Activated naive CD4-positive, alpha-beta T cell treated with anti-CD3 and anti-CD28 coated beads, Interleukin-2, amount 50 U/mL, for 24 hours (primary cell): ENCODE results near the gene RPS19.

Experiments used
- H3K27ac Mint-ChIP-seq: one replicate; pipeline ENCODE4 v1.8.0; 2021; ENCODE audit warnings: mild to moderate bottlenecking, mixed read lengths
- H3K27me3 Mint-ChIP-seq: one replicate; pipeline ENCODE4 v1.8.0; 2021; ENCODE audit warnings: mixed read lengths
- H3K36me3 Mint-ChIP-seq: one replicate; pipeline ENCODE4 v1.8.0; 2021; ENCODE audit warnings: mixed read lengths
- H3K4me1 Mint-ChIP-seq: one replicate; pipeline ENCODE4 v1.8.0; 2021; ENCODE audit warnings: mixed read lengths
- H3K4me3 Mint-ChIP-seq: one replicate; pipeline ENCODE4 v1.8.0; 2021; ENCODE audit warnings: mild to moderate bottlenecking, mixed read lengths
- H3K9me3 Mint-ChIP-seq: one replicate; pipeline ENCODE4 v1.8.0; 2021; ENCODE audit warnings: mixed read lengths

RPS19 gene

DNA sequence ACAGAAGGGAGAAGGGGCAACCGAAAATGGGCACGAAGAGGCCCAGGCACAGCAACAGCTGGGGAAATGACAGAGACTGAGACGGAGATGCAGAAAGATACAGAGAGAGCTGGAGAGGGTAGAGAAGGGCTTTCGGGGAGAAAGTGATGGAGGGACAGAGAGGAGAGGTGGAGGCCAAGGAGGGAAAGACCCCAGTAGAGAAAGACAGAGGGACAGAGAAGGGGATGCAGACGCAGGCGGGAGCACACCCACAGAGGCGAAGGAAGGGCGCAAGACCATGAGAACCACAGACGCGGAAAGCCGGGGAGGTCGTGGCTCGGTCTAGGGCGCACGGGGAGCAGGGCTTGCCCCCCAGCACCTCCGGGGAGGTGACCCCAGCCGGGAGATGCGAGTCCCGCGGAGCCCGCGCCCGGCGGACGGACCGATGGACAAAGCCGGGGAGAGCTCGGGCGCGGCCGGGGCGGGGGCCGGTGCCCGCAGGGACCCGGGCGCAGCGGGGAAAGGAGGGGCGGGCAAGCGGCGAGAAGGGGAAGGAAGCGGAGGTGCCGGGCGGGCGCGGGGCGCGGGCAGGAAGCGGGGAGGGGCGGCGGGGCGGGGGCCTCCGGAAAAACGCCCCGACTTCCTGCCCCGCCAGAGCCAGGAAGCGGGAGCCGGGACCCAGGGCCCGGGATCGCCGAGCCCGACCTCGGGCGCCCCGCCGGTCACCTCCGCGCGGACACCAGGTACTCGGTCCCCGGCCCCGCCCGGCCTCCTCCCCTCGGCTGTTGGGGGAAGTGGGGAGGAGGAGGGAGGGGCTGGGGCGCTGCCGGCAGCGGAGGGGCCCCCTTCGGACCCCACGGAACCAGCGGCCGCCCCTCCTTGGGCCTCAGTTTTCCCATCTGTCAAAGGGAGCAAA, 22.8 kb downstream of the RPS19 start, which contains the start of gene ARHGEF1:
TSS of gene ARHGEF1 (plus strand) at position 617 of the 895 bp plus-strand sequence. CDS start 4,899 bp downstream, outside the sequence.
- H3K4me3 Mint-ChIP-seq: peak within 1 kb of the TSS; percentile 95
- H3K36me3 Mint-ChIP-seq: peaks cover 6% of the 10 kb centered on the region
- H3K4me1 Mint-ChIP-seq: peaks cover 62% of the 10 kb centered on the region
- peak within 1 kb of the TSS; percentile 99 for H3K27ac Mint-ChIP-seq
- H3K27me3 Mint-ChIP-seq: no peaks in the 10 kb centered on the region
- no peaks in the 10 kb centered on the region for H3K9me3 Mint-ChIP-seq

DNA sequence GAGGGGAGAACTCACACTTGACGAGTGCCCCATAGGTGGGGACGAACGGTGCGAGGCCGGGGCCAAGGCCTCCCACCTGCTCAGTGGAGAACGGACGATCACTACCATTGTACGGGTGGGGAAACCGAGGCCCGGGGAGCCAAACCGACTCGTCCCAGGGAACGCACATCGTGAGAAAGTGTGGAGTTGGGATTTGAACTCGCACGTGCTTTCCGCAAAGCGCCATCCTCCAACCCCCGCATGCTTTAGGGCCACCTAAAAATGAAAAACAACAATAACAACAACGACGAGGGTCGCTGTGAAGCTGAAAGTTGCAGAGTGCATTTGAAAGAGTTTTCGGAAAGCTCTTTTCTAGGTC, 23.4 kb downstream of the RPS19 start:
- Mint-ChIP-seq H3K36me3 (peaks cover 10% of the 10 kb centered on the region), H3K9me3 (no peaks in the 10 kb centered on the region), H3K4me3 (peak overlapping the region; percentile 85), H3K4me1 (peaks cover 62% of the 10 kb centered on the region), H3K27ac (peak overlapping the region; percentile 99), H3K27me3 (no peaks in the 10 kb centered on the region)

DNA sequence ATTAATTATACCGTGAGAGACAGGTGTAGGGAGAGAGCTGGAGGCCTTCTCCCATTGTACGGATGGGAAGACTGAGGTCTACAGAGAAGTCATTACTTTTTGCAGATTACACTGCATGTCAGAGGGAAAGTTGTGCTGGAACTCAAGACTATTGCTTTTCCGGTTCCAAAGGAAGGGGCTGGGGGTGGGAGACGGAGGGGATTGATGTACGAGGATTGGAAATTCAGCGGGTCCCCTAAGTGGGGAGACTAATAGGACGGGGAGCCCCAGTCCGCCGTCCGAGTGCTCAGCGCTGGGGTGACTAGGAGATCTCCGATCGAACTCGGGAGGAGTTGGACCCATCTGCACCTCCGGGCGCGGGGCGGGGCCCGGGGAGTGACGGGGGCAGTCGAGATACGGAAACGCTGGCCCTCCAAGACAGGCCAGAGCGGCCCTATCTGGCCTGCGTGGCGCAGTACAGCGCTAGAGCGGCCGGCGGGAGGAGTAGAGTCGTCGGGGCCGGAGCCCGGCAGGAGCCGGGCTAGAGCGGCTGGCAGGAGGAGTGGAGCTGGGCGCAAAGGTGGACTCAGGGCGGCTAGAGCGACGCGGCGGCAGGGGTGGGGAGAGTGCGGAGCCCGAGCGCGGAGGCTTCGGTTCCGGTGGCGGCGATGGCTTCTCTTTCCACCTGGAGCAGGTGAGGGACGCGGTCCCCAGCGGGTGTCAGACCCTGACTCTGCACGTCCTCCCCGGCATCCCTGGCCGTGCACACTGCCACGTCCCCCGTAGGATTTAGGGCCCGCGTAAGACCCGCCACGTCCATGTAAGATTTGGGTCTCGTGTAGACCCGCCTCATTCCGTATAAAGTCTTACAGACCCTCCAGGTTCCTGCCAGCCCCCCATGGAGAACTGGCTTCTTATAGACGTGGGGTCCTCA, 24.0 kb downstream of the RPS19 start:
- Mint-ChIP-seq H3K36me3 (peaks cover 10% of the 10 kb centered on the region), H3K27me3 (no peaks in the 10 kb centered on the region), H3K9me3 (no peaks in the 10 kb centered on the region), H3K4me3 (peak overlapping the region; percentile 85), H3K4me1 (peaks cover 62% of the 10 kb centered on the region), H3K27ac (peak overlapping the region; percentile 99)

DNA sequence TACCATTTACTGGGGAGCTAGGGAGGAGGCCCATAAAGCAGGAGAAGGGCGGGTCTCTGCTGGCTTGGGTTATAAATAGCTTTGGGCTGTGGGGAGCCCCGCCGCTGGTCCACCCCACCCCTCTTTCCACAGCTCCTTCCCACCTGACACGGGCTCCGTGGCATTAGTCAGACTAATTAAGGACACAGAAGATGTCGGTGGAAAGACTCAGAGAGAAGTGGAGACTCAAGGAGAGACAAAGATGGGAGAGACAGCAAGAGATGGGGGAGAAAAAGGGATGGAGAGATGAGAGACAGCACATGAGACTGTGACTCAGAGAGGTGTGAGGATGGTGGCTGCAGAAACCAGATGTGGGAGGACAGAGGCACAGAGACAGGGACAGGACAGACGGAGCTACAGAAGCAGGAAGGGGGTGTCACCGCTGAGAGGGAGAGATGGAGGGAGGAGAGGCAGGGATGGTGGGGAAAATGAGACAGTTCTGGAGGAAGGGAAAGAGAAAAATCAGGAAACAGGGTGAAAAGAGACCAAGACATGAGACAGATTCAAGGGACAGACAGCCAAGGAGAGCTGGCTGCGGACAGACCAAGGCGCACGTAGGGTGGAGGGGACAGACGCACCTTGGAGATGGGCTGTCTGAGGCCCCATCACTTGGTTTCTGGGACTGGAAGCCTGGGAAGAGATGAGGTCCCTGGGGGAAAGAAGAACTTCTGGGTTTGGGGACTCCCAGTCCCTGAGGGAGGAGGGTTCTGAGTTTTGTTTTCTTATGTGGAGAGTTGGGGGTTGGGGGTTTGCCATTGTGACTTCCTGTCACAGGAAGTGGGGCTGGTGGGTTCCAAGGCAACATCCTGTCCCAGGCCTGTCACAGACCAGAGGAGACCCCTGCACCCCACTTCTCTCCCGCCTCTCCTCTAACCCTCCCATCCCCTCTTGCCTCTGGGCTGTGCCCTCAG, 27.0 kb downstream of the RPS19 start:
- no peaks in the 10 kb centered on the region for H3K27me3 Mint-ChIP-seq
- H3K4me3 Mint-ChIP-seq: peak overlapping the region; percentile 85
- no peaks in the 10 kb centered on the region for H3K9me3 Mint-ChIP-seq
- peaks cover 14% of the 10 kb centered on the region for H3K36me3 Mint-ChIP-seq
- H3K27ac Mint-ChIP-seq: peak overlapping the region; percentile 80
- H3K4me1 Mint-ChIP-seq: peaks cover 58% of the 10 kb centered on the region

DNA sequence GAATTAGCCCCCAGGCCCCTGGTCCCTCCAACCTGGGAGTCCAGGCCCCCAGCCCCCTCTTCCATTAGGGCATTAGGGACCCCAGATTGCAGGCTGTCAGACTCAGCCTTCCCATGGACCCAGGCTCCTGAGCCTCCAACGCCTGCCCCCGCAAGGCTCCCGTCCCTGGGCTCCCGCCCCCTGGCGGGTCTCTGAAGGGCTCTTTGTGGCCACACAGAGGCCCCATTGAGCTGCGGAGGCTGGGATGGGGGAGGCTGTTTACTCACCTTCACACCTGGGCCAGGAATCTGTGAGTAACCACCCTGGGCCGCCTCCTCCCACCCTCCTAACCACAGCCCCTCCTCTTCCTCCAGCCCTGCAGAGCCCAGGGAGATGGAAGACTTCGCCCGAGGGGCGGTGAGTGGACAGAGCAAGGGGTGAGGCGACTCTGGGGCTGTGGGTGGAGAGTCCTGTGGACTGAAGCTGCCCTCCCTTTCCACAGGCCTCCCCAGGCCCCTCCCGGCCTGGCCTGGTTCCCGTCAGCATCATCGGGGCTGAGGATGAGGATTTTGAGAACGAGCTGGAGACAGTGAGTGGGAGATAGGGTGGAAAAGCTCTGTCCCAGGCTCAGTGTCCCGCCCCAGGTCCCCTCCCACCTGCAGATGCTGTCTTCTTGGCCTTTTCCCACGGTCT, 27.8 kb downstream of the RPS19 start:
- no peaks in the 10 kb centered on the region for H3K9me3 Mint-ChIP-seq
- peak overlapping the region; percentile 80 for H3K27ac Mint-ChIP-seq
- H3K36me3 Mint-ChIP-seq: peaks cover 12% of the 10 kb centered on the region
- peaks cover 54% of the 10 kb centered on the region for H3K4me1 Mint-ChIP-seq
- H3K27me3 Mint-ChIP-seq: no peaks in the 10 kb centered on the region
- H3K4me3 Mint-ChIP-seq: peak overlapping the region; percentile 85

DNA sequence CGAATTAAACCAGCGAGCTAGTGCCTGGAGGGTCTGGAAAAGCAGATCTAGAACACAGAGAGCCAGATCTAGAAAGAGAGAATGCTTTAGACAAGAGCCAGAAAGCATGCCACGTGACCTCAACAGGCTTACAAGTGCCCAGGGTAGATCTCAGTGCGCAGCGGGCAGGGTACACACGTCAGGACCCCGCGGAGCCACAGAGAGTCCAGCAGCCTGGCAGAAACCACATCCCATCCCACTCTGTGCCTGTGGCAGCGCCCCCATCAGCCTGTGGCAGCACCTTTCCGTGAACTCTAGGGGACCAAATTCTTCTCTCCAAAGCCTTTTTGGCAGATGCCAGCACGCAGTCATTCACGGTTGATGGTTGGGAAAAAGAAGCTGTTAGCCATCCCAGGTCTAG, 28.9 kb downstream of the RPS19 start:
- Mint-ChIP-seq H3K4me1 (peaks cover 59% of the 10 kb centered on the region), H3K27ac (peak overlapping the region; percentile 86), H3K4me3 (peak overlapping the region; percentile 85)

DNA sequence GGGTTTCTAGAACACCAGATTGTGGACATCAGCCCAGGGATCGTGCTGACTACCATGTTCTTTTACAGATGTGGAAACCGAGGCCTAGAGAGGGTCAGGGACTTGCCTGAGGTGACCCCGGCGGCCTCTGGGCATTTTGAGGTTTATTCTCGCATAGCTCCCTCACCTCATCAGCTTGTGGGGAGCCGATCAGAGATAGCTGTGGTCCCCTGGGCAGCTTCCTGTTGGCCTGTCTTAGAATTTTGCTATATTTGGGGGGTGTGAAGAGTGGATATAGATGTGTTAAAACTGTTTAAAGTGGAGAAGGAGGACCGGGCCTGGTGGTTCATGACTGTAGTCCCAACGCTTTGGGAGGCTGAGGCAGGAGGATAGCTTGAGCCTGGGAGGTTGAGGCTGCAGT, 29.8 kb downstream of the RPS19 start:
- peak overlapping the region; percentile 56 for H3K4me3 Mint-ChIP-seq
- peaks cover 8% of the 10 kb centered on the region for H3K36me3 Mint-ChIP-seq
- H3K4me1 Mint-ChIP-seq: peaks cover 65% of the 10 kb centered on the region
- no peaks in the 10 kb centered on the region for H3K27me3 Mint-ChIP-seq
- H3K27ac Mint-ChIP-seq: peak overlapping the region; percentile 86
- no peaks in the 10 kb centered on the region for H3K9me3 Mint-ChIP-seq

More for the DNA sequence above, 28.9 kb downstream of the RPS19 start:
- Mint-ChIP-seq H3K27me3 (no peaks in the 10 kb centered on the region), H3K9me3 (no peaks in the 10 kb centered on the region), H3K36me3 (peaks cover 8% of the 10 kb centered on the region)

DNA sequence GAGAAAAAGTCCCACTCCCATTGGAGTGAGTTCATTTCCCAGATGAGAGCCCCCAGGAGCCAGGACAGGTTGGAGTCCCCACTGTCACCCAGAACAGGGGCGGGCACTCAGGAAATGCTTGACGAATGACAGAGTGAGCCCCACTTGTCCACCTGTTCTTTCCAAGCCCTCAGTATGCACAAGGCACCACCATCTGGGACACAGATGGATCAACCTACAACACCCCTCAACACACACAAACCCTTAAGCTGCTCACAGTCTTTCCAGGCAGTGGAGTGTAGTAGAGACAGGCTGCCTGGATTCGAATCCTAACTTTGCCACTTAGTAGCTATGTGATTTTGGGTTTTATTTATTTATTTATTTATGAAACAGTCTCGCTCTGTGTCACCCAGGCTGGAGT, 30.9 kb downstream of the RPS19 start:
- Mint-ChIP-seq H3K4me1 (peaks cover 64% of the 10 kb centered on the region), H3K4me3 (no peak overlapping the region)

DNA sequence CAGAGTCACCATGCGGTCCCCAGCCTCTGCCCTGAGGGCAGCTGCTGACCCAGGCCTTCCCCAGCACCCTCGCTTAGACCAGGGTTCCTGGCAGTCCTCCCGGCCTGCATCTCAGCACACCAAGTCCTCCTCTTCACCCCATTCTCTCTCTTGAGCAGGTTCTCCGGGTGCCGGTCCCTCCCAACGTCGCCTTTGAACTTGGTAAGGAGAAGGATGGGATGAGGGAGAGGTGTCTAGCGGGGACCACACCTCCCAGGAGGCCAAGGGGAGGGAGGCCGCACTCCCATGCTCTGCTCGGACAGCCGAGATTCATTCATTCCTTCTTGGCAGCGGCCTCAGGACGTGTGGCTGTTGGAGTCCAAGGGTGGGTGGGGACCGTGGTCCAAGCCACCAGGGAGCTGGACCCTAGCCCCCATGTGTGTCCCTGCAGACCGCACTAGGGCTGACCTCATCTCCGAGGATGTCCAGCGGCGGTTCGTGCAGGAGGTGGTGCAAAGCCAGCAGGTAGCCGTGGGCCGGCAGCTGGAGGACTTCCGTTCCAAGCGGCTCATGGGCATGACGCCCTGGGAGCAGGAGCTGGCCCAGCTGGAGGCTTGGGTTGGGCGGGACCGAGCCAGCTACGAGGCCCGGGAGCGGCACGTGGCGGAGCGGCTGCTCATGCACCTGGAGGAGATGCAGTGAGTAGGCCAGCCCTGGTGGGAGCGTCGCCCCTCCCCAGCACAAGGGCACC, 32.3 kb downstream of the RPS19 start:
- Mint-ChIP-seq H3K9me3 (no peaks in the 10 kb centered on the region), H3K4me1 (peaks cover 58% of the 10 kb centered on the region), H3K4me3 (no peak overlapping the region), H3K27ac (no peak overlapping the region), H3K27me3 (no peaks in the 10 kb centered on the region), H3K36me3 (peaks cover 12% of the 10 kb centered on the region)

More for the DNA sequence above, 30.9 kb downstream of the RPS19 start:
- Mint-ChIP-seq H3K36me3 (peaks cover 12% of the 10 kb centered on the region), H3K9me3 (no peaks in the 10 kb centered on the region), H3K27me3 (no peaks in the 10 kb centered on the region), H3K27ac (no peak overlapping the region)

DNA sequence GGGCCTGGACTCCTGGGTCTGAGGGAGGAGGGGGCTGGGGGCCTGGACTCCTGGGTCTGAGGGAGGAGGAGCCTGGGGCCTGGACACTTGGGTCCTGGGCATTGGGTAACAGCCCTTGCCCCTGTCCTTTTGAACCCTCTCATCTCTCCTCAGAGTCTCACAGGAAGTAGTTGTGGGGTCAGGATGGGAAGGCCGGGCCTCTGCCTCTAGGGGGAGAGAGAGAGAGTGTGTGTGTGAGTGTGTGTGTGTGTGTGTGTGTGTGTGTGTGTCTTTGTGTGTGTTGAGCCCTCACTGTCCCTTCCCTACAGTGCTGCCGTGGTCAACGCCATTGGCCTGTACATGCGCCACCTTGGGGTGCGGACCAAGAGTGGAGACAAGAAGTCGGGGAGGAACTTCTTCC, 33.8 kb downstream of the RPS19 start:
- no peak overlapping the region for H3K4me3 Mint-ChIP-seq
- H3K27ac Mint-ChIP-seq: peak overlapping the region; percentile 91
- peaks cover 62% of the 10 kb centered on the region for H3K4me1 Mint-ChIP-seq
- H3K27me3 Mint-ChIP-seq: no peaks in the 10 kb centered on the region
- no peaks in the 10 kb centered on the region for H3K9me3 Mint-ChIP-seq
- H3K36me3 Mint-ChIP-seq: peaks cover 8% of the 10 kb centered on the region

DNA sequence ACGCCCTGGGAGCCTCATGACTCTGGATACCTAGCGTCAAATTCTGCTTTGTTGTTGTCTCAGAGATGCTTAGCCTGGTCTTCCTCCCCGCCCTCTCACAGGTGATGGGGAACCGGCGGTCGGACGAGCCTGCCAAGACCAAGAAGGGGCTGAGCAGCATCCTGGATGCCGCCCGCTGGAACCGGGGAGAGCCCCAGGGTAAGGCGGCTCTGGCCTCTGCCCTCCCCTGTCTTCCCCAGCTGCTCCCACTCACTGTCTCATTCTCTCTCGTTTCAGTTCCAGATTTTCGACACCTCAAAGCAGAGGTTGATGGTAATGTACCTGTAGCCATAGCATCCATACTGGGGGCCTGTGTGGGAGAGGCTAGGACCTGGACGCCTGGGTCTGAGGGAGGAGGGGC, 34.3 kb downstream of the RPS19 start:
- Mint-ChIP-seq H3K4me1 (peaks cover 62% of the 10 kb centered on the region), H3K9me3 (no peaks in the 10 kb centered on the region), H3K4me3 (no peak overlapping the region), H3K27ac (peak overlapping the region; percentile 91), H3K36me3 (peaks cover 11% of the 10 kb centered on the region), H3K27me3 (no peaks in the 10 kb centered on the region)

DNA sequence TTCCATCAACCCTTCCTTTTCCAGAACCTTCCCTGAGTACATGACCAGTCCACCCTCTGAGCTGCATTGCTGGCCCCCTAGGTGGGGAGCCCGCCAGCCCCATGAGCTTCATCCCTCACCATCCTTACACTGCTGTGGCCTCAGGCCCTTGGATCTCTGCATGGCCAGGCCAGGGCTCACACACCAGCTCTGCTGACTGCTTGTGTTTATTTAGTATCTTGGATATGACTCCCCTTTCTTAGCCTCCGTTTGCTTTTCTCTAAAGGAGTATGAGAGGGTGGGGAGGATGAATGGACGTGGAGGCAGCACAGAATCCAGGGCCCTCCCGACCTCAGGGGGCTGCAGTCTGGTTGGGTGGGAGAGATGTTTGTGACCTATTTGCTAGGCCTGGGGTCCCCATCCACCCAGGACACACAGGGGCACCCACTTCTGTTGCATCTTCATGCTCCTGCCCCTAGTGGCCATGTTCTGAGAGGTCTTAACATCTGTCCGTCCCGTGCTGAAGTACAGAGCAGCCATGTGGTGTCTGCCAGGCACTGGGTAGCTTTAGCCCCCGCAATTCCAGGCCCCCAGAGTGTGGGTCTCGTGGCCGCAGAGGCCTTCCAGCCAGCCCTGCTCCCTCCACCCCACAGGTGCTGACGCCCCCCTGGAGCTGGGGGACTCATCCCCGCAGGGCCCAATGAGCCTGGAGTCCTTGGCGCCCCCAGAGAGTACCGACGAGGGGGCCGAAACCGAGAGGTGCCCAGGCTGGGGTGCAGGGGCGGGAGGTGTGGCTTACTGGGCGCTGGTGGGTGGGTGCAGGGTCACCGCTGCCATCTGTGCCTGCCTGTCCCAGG, 35.9 kb downstream of the RPS19 start:
- no peaks in the 10 kb centered on the region for H3K27me3 Mint-ChIP-seq
- peaks cover 10% of the 10 kb centered on the region for H3K36me3 Mint-ChIP-seq
- H3K27ac Mint-ChIP-seq: peak overlapping the region; percentile 95
- H3K4me3 Mint-ChIP-seq: peak overlapping the region; percentile 42
- H3K9me3 Mint-ChIP-seq: no peaks in the 10 kb centered on the region
- peaks cover 64% of the 10 kb centered on the region for H3K4me1 Mint-ChIP-seq

DNA sequence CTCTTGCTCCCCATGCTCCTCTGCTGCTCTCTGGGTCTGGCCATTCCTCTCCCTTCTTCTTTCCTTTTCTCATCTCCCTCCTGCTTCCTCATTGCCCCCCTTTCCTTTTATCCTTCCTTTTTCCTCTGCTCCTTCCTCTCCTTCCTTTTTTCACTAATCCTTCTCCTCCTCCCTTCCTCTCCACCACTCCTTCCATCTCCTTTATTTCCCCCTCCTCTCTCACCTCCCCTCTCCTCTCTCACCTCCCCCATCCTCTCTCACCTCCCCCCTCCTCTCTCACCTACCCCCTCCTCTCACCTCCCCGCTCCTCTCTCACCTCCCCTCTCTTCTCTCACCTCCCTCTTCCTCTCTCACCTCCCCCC, 36.5 kb downstream of the RPS19 start:
- Mint-ChIP-seq H3K4me1 (peaks cover 61% of the 10 kb centered on the region), H3K36me3 (peaks cover 10% of the 10 kb centered on the region), H3K9me3 (no peaks in the 10 kb centered on the region), H3K27ac (peak overlapping the region; percentile 86), H3K27me3 (no peaks in the 10 kb centered on the region), H3K4me3 (no peak overlapping the region)
